Spleen (tissue), 11 donors: ENCODE measurements around the gene ITPR2. TPM values are rescaled to one million over a fixed set of nuclear protein-coding genes. Genes with fewer than 3 reads are reported as not detected.

ENCODE experiments used
- DNase-seq: peaks from one replicate; pipeline ENCODE4 v3.0.0-alpha.2; 2020
- H3K27ac ChIP-seq, 8 donors: fragments of 200-600 bp; sonication (generic) in 7 of 8; 1 replicate in 4 of 8; 2 replicates in 4 of 8; pipeline versions ENCODE4 v1.5.0 to v1.8.0; 2016 to 2021; ENCODE audit warnings: inconsistent platforms in 4 of 8, mild to moderate bottlenecking in 4 of 8, moderate library complexity in 1 of 8
- H3K27me3 ChIP-seq, 7 donors: fragments of 200-600 bp; sonication (generic) in 6 of 7; replicated peaks in 1 of 7; 1 replicate in 4 of 7; 2 replicates in 3 of 7; pipeline versions ENCODE4 v1.5.0 to v1.8.0; 2016 to 2021; ENCODE audit warnings: inconsistent platforms in 3 of 7, mild to moderate bottlenecking in 1 of 7
- H3K36me3 ChIP-seq, 6 donors: fragments of 200-600 bp; sonication (generic) in 5 of 6; 1 replicate in 4 of 6; 2 replicates in 2 of 6; pipeline versions ENCODE4 v1.5.0 to v1.8.0; 2016 to 2021; ENCODE audit warnings: inconsistent platforms in 2 of 6
- H3K4me1 ChIP-seq, 6 donors: fragments of 200-600 bp; sonication (generic) in 5 of 6; 1 replicate in 3 of 6; 2 replicates in 3 of 6; pipeline versions ENCODE4 v1.5.0 to v1.8.0; 2016 to 2021; ENCODE audit warnings: inconsistent platforms in 3 of 6
- H3K4me3 ChIP-seq, 8 donors: fragments of 200-600 bp; sonication (generic) in 7 of 8; 1 replicate in 4 of 8; 2 replicates in 4 of 8; pipeline versions ENCODE4 v1.5.0 to v1.8.0; 2016 to 2021; ENCODE audit warnings: inconsistent platforms in 4 of 8, mild to moderate bottlenecking in 4 of 8, moderate library complexity in 2 of 8
- H3K9me3 ChIP-seq, 8 donors: fragments of 200-600 bp; sonication (generic) in 7 of 8; 1 replicate in 4 of 8; 2 replicates in 4 of 8; pipeline versions ENCODE4 v1.5.0 to v1.8.0; 2016 to 2021; ENCODE audit warnings: inconsistent platforms in 4 of 8
- POLR2A ChIP-seq, 3 donors: fragments of 450-650 bp; IDR thresholded peaks; one replicate each; pipeline ENCODE4 v1.5.1; 2017; ENCODE audit warnings: antibody characterized with exemption in 3 of 3, mild to moderate bottlenecking in 1 of 3
- POLR2AphosphoS5 ChIP-seq, 3 donors: sonication (generic); formaldehyde crosslinking; IDR thresholded peaks; one replicate each; pipeline ENCODE4 v1.5.1; 2017; ENCODE audit warnings: antibody characterized with exemption in 3 of 3
- WGBS, 5 donors: extraction: QIAGEN DNeasy Blood & Tissue Kit in 3 of 5; methylation state at CpG; one replicate each; pipeline versions ENCODE4 v1.1.5 to v1.1.7; 2013 to 2018; 5-methylcytosine and 5-hydroxymethylcytosine counted together
- intact Hi-C: fragments of 100-400 bp; cut with DNase I; formaldehyde crosslinking; loops from one replicate; pipeline ENCODE4 v1.15.0; 2023; ENCODE audit warnings: low total_unique reads
- polyA plus RNA-seq, 3 donors: library from polyadenylated mRNA; stranded (reverse); fragments of 200-250 nt; gene quantifications; one replicate each; pipeline ENCODE4 v1.2.1, GENCODE V29; 2013
- total RNA-seq, 7 donors: library from RNA; depleted of rRNA in 3 of 7; stranded (reverse); fragments of >200 nt in 3 of 7; fragmentation: NEBNext Ultra II Directional in 4 of 7; extraction: Animal tissue kit (Norgen Biotek cat#: 25700) in 4 of 7; gene quantifications; one replicate each; pipeline versions ENCODE4 v1.1.0 to v1.2.1, GENCODE V29; 2016 to 2021
- TF ChIP-seq, protein P1 (sequence below), 11 experiments: fragments of 200-600 bp in 7 of 11; fragments of 450-650 bp in 4 of 11; sonication (generic) in 4 of 11; IDR thresholded peaks in 8 of 11; conservative IDR thresholded peaks in 3 of 11; 1 replicate in 7 of 11; 2 replicates in 4 of 11; pipeline versions ENCODE4 v1.4.0 to v1.8.0; 2016 to 2021; ENCODE audit warnings: antibody characterized with exemption in 11 of 11, inconsistent platforms in 4 of 11, mild to moderate bottlenecking in 1 of 11
- donor health status: healthy with polysubstance abuse.
- donor health status: DM: no; HTN: no; CAD: no; lungs with moderate emphysema.
- donor health status: DM: no; HTN: no; CAD: no.
- donor health status: Bipolar disorder and iron deficiency.
- donor health status: healthy.
- donor health status: DM: no; HTN: no; CAD: no.
- donor health status: DM: yes; HTN: yes; CAD: no.

The ITPR2 gene
- total and polyA plus RNA-seq, 10 donors: 3.2 to 105 (median 60.4) TPM

DNA sequence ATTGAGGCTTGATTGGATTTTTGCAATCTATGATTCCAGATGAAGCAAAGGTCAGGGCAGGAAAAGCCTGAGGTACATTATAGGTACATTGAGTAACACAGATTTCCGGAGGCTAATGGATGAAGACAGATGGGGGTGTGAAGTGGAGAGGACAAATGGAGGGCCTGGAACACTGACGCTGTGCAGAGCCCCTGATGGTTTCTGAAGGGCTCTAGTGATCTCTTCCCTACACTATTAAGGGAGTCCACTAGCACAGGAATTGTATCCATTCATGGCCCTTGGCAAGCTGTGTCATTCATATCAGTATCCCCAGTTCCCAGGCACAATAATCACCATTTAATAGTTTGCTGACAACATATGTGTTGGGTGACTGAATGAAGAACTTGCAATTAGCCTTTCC is 284.8 kb downstream of the ITPR2 start:
- H3K9me3 ChIP-seq: peaks cover 0 to 10% (median 3%) of the 10 kb centered on the region in 8 donors
- no peak for DNase-seq
- H3K36me3 ChIP-seq: peaks cover 0 to 60% (median 15%) of the 10 kb centered on the region in 6 donors

DNA sequence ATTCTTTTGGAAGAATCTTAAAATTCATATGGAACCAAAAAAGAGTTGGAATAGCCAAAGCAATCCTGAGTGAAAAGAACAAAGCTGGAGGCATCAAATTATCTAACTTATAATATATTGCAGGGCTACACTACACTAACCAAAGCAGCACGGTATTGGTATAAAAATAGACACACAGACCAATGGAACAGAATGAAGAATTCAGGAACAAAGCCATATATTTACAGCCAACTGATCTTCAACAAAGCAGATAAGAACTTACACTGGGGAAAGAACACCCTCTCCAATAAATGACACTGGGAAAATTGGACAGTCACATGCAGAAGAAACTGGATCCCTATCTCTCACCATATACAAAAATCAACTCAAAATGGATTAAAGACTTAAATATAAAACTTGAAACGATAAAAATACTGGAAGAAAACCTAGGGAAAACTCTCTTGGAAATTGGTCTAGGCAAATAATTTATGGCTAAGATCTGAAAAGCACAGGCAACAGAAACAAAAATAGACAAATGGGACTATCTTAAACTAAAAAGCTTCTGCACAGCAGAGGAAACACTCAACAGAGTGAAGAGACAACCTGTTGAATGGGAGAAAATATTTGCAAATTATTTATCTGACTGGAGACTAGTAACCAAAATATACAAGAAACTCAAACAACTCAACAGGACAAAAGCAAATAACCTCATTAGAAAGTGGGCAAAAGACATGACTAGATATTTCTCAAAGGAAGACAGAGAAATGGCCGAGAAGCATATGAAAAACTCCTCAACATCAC is 286.3 kb downstream of the ITPR2 start:
- Histone ChIP-seq H3K27me3 (no peaks in the 10 kb centered on the region), H3K36me3 (peaks cover 0 to 47% (median 13%) of the 10 kb centered on the region in 6 donors), H3K9me3 (peaks cover 0 to 10% (median 3%) of the 10 kb centered on the region in 8 donors), H3K4me1 (no peaks in the 10 kb centered on the region), H3K4me3 (no peak overlapping the region), H3K27ac (no peak overlapping the region)
- no peak for DNase-seq
- 92 to 97% (median 94%) methylated on average over 3 of the region's 3 CpGs for WGBS, 5 donors
- intact Hi-C loops: no loop called here
- TF ChIP-seq POLR2A (IDR thresholded peaks at IDR 0.05): no peak
- TF ChIP-seq, protein P1, sequence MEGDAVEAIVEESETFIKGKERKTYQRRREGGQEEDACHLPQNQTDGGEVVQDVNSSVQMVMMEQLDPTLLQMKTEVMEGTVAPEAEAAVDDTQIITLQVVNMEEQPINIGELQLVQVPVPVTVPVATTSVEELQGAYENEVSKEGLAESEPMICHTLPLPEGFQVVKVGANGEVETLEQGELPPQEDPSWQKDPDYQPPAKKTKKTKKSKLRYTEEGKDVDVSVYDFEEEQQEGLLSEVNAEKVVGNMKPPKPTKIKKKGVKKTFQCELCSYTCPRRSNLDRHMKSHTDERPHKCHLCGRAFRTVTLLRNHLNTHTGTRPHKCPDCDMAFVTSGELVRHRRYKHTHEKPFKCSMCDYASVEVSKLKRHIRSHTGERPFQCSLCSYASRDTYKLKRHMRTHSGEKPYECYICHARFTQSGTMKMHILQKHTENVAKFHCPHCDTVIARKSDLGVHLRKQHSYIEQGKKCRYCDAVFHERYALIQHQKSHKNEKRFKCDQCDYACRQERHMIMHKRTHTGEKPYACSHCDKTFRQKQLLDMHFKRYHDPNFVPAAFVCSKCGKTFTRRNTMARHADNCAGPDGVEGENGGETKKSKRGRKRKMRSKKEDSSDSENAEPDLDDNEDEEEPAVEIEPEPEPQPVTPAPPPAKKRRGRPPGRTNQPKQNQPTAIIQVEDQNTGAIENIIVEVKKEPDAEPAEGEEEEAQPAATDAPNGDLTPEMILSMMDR (IDR thresholded peaks at IDR 0.05 in 8 of 11, conservative IDR thresholded peaks at IDR 0.05 in 3 of 11): no peak
- no peak for TF ChIP-seq POLR2AphosphoS5 (IDR thresholded peaks at IDR 0.05)

More for the DNA sequence above, 284.8 kb downstream of the ITPR2 start:
- Histone ChIP-seq H3K27me3 (no peaks in the 10 kb centered on the region), H3K27ac (no peak overlapping the region), H3K4me3 (no peak overlapping the region), H3K4me1 (no peaks in the 10 kb centered on the region)
- TF ChIP-seq, protein P1 (IDR thresholded peaks at IDR 0.05 in 8 of 11, conservative IDR thresholded peaks at IDR 0.05 in 3 of 11): no peak
- TF ChIP-seq POLR2A (IDR thresholded peaks at IDR 0.05) (no peak), POLR2AphosphoS5 (IDR thresholded peaks at IDR 0.05) (no peak)
- intact Hi-C loops: no loop called here
- 88 to 97% (median 94%) methylated on average over 2 of the region's 2 CpGs for WGBS, 5 donors

- H3K27me3 ChIP-seq: no peaks in the 10 kb centered on the region
Measured at GRCh38 chr12:26539131-26539530, 293.9 kb downstream of the ITPR2 start.

DNA sequence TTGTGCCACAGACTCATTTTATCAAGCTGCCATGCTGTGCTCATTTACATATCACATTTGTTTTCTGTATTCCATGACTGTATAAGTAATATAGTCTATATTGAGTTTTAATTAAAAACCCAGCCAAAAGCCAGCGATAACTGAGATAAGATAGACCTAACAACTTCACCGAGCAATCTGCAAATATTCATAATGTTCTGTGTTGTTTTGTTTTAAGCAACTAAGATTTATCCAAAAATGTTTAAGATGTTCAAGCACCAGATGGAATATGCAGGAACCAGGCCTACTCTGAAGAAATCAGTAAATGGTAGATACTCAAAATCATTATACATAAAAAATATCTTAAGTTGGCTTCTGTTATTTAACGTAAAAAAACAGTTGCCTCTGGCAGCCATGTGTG is 295.3 kb downstream of the ITPR2 start:
- no peaks in the 10 kb centered on the region for H3K4me1 ChIP-seq
- intact Hi-C loops: no loop called here
- no peaks in the 10 kb centered on the region for H3K9me3 ChIP-seq
- H3K4me3 ChIP-seq: no peak overlapping the region
- no peak overlapping the region for H3K27ac ChIP-seq
- WGBS, 5 donors: 96 to 97% (median 97%) methylated on average over 3 of the region's 3 CpGs
- TF ChIP-seq, protein P1 (IDR thresholded peaks at IDR 0.05 in 8 of 11, conservative IDR thresholded peaks at IDR 0.05 in 3 of 11): no peak
- TF ChIP-seq POLR2A (IDR thresholded peaks at IDR 0.05): no peak
- no peak for TF ChIP-seq POLR2AphosphoS5 (IDR thresholded peaks at IDR 0.05)
- H3K27me3 ChIP-seq: no peaks in the 10 kb centered on the region
- DNase-seq: no peak
- H3K36me3 ChIP-seq: peaks cover 0 to 16% (median 0%) of the 10 kb centered on the region in 6 donors

More at GRCh38 chr12:26539131-26539530, 293.9 kb downstream of the ITPR2 start:
- no peak for DNase-seq
- TF ChIP-seq POLR2A (IDR thresholded peaks at IDR 0.05) (no peak), POLR2AphosphoS5 (IDR thresholded peaks at IDR 0.05) (no peak)
- TF ChIP-seq, protein P1 (IDR thresholded peaks at IDR 0.05 in 8 of 11, conservative IDR thresholded peaks at IDR 0.05 in 3 of 11): no peak
- Histone ChIP-seq H3K36me3 (peaks cover 0 to 10% (median 0%) of the 10 kb centered on the region in 6 donors), H3K9me3 (no peaks in the 10 kb centered on the region), H3K27ac (no peak overlapping the region), H3K4me3 (no peak overlapping the region), H3K4me1 (no peaks in the 10 kb centered on the region)
- intact Hi-C loops: no loop called here
- 83 to 98% (median 96%) methylated on average over 4 of the region's 4 CpGs for WGBS, 5 donors
